ENCODE results near the gene TMEM89.

The TMEM89 gene

DNA sequence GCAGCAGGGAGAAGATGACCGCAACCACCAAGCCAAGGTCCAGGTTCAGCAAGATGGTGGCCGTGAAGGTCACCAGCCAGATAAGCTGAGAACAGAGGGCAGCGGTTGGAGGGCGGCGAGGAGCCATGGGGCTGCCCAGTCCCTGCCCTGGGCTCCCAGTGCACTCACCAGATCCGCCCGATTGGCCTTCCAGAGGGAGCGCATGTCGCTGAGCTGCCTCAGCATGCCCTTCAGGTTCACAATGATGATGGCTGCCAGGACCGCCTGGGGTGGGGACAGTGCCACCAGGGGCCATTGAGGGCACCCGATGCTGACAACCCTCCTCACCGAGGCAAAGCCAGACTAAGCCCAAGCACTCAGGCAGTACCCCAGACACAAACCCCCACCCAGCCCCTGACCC is 8.3 kb upstream of the TMEM89 start:
- no peak for DNase-seq (ENCODE audit: low read depth)
- TF ChIP-seq, protein P1, sequence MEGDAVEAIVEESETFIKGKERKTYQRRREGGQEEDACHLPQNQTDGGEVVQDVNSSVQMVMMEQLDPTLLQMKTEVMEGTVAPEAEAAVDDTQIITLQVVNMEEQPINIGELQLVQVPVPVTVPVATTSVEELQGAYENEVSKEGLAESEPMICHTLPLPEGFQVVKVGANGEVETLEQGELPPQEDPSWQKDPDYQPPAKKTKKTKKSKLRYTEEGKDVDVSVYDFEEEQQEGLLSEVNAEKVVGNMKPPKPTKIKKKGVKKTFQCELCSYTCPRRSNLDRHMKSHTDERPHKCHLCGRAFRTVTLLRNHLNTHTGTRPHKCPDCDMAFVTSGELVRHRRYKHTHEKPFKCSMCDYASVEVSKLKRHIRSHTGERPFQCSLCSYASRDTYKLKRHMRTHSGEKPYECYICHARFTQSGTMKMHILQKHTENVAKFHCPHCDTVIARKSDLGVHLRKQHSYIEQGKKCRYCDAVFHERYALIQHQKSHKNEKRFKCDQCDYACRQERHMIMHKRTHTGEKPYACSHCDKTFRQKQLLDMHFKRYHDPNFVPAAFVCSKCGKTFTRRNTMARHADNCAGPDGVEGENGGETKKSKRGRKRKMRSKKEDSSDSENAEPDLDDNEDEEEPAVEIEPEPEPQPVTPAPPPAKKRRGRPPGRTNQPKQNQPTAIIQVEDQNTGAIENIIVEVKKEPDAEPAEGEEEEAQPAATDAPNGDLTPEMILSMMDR (IDR thresholded peaks at IDR 0.05; ENCODE audit: low read depth, low read length, missing control alignments), result no peak
- in situ Hi-C loops (cut with HindIII; ENCODE audit: low sequenced_read_pairs), result loop anchor here (10.0 kb wide), 1 partner anchor 75 kb away; the partner anchor contains the start of gene PFKFB4

DNA sequence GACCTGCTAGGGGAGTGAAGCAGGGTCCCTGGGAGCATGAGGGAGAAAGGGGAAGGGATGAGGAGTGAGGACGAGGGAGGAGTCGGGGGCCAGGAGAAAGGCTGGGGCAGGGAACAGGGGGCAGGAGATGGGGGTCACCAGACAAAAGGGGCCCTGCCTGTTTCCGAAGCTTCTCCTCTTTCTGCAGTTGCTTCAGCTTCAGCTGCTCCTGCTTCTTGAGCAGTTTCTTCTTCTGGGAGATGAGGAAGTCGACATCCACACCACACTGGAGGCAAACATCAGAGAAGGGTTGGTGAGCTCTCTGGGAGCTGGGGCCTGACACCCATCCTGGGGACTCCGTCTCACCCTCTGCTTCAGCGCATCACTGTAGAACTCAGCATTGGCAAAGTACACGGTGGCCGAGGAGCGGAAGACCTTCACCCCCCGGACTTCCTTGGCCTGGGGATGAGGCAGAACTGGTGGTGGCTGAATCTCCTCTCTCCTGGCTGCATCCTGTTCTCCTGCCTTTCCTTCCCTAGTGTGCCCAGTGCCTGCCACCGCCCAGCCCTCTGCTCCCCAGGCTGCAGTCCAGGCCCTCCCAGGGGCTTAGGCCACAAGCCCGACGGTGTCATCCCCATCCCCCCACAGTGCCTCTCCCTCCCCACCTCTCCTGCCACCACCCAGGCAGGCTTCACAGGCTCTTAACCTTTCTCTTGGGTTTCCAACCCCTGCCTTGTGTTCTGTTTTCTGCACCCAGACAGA is 6.9 kb upstream of the TMEM89 start:
- no peak overlapping the region for H3K4me3 ChIP-seq (ENCODE audit: low read depth, low read length)
- in situ Hi-C loops (cut with HindIII; ENCODE audit: low sequenced_read_pairs), result no loop called here
- TF ChIP-seq, protein P1 (IDR thresholded peaks at IDR 0.05; ENCODE audit: low read depth, low read length, missing control alignments), result no peak
- DNase-seq (ENCODE audit: low read depth), result no peak

More for the DNA sequence above, 8.3 kb upstream of the TMEM89 start:
- H3K4me3 ChIP-seq (ENCODE audit: low read depth, low read length), result no peak overlapping the region

DNA sequence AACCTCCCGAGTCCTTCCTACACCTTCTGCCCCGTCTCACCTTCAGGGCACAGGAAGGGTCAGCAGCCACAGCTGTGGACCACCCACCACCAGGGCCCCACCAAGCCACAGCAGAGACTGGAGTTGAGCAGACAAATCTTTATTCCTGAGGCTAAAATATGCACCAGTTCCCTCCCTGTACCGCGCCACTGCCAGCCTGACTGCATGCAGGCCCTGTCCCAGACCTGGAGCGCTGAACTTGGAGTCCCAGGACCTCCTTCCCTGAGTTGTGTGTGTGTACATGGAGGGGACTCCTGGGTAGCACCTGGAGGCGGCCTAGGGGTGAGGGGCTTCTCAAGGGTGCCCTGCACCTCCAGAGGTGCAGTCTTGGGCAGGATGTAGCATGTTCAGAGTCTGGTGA is 4.0 kb upstream of the TMEM89 start:
- no peak for DNase-seq (ENCODE audit: low read depth)
- H3K4me3 ChIP-seq (ENCODE audit: low read depth, low read length), result no peak overlapping the region
- TF ChIP-seq, protein P1 (IDR thresholded peaks at IDR 0.05; ENCODE audit: low read depth, low read length, missing control alignments), result no peak
- in situ Hi-C loops (cut with HindIII; ENCODE audit: low sequenced_read_pairs), result no loop called here

DNA sequence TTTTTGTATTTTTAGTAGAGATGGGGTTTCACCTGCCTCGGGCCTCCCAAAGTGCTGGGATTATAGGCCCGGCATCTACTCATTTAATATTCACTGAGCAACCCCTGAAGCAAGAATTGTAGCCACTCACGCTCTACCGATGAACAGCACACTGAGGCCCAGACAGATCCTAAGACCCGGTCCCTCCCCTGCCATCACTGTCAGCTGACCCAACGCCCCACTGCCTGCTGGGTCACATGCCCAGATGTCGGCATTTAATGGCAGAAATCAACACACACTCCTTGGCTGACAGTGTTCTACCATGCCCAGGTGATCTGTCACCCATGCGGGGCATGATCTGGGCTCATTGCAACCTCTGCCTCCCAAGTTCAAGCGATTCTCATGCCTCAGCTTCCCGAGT is 3.2 kb upstream of the TMEM89 start:
- no peak for DNase-seq (ENCODE audit: low read depth)
- H3K4me3 ChIP-seq (ENCODE audit: low read depth, low read length), result no peak overlapping the region
- in situ Hi-C loops (cut with HindIII; ENCODE audit: low sequenced_read_pairs), result no loop called here
- TF ChIP-seq, protein P1 (IDR thresholded peaks at IDR 0.05; ENCODE audit: low read depth, low read length, missing control alignments), result no peak

DNA sequence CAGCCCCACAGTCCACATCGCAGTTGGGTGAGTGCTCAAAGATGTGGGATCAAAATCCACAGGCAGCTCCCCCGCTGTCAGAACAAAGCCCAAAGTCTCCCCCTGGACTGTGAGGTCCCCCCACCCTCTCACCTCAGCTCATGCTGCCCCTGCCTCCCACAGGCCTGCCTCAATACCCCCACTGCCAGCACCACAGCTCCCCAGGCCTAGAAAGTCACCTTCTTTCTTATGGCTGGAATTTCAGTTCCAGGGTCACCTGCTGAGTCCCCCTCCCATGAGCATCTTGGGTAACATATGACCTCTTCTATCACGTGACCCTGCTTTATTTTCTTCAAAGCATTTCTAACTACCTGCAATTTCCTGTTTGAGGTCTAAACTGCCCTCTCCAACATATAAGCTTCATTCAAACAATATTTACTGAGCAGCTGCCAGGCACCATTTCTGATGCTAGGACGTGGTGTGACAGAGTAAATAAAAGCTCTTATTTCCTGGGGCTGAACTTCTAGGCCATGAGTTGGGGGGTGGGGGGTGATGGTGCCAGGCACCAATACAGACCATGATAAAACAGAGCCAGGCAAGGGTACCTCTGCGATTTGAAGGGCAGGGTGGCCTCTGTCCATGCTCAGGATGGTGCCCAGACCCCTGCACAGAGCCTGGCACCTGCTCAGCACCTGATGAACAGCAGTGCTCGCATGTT is 2.4 kb upstream of the TMEM89 start:
- DNase-seq (ENCODE audit: low read depth), result no peak
- TF ChIP-seq, protein P1 (IDR thresholded peaks at IDR 0.05; ENCODE audit: low read depth, low read length, missing control alignments), result no peak
- no peak overlapping the region for H3K4me3 ChIP-seq (ENCODE audit: low read depth, low read length)
- in situ Hi-C loops (cut with HindIII; ENCODE audit: low sequenced_read_pairs), result no loop called here

DNA sequence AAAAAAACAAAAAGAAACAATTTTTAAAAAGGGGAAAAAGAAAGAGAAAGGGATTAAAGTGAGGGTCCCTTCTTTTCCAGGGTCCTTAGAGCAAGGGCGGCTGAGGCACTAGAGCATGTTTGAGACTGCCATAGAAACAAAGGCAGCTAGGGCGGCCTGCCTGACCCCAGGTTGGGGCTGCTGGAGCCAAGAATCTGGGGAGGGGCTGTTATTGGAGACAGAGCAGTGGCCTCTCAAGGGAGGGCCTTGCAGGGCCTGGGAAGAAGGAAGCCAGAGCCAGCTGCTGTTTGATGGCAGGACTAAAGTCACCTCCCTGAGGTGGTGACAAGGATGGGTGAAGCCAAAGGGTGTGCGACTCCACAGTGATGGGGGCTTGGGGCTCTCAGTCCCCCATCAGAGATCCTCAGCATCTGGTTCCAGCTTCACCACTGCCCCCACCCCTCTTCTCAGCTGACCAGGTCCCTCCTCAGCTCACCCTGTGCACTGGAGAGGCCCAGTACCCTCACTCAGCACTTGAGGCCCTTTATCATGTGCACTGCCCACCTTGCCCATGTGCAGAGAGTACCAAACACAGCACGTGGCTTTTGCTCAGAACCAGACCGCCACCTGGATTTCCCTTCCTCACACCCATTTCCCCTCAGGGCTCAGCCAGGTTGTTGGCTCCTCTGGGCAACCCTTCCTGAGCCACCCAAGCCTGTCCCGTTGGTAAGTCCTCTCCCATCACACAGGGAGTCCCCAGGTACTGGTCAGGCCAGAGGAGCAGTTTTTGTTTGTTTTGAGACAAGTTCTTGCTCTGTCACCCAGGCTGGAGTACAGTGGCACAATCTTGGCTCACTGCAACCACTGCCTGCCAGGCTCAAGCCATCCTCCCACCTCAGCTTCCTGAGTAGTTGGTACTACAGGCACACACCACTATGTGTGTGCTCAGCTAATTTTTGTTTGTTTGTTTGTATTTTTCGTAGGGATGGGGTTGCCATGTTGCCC is 1.7 kb downstream of the TMEM89 start:
- no peak for DNase-seq (ENCODE audit: low read depth)
- TF ChIP-seq, protein P1 (IDR thresholded peaks at IDR 0.05; ENCODE audit: low read depth, low read length, missing control alignments), result no peak
- in situ Hi-C loops (cut with HindIII; ENCODE audit: low sequenced_read_pairs), result no loop called here
- no peak overlapping the region for H3K4me3 ChIP-seq (ENCODE audit: low read depth, low read length)
